Renal pelvis (tissue), 12 donors: Measurements from ENCODE around the gene BOLA3. TPM values are rescaled to one million over a fixed set of nuclear protein-coding genes. Genes with fewer than 3 reads are reported as not detected.
"Not testable (repeated sequence)": the region's sequence is repeated elsewhere in the genome, so short reads cannot be mapped to it uniquely, and the experiment has no call there.

Experiments
- DNase-seq: peaks from one replicate; pipeline ENCODE4 v3.0.0-alpha.2; 2013
- long read RNA-seq, 16 experiments: transcript quantifications; one replicate each; lab custom pipeline, GENCODE V29; 2026
- polyA plus RNA-seq, 3 donors: library from polyadenylated mRNA; unstranded; fragments of 120-200 nt; gene quantifications; one replicate each; pipeline ENCODE4 v1.2.1, GENCODE V29; 2013; ENCODE audit not compliant: insufficient read length in 3 of 3

The BOLA3 gene, protein sequence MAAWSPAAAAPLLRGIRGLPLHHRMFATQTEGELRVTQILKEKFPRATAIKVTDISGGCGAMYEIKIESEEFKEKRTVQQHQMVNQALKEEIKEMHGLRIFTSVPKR
- 10 to 100 TPM; 22.2 to 27.5 (median 25.2) TPM for polyA plus RNA-seq
- long read RNA-seq, donor 1, transcript BOLA3-202 (4 exons, 639 nt): major isoform, 17 of 36 reads
- long read RNA-seq, donor 1, transcript BOLA3-201 (3 exons, 444 nt): major isoform, 17 of 36 reads
- long read RNA-seq, donor 1, partial matches to known transcripts: 0 of 36 reads
- long read RNA-seq, donor 1, other reads (novel, unspliced or antisense): 0 of 36 reads
- long read RNA-seq, donor 2, transcript BOLA3-202 (4 exons, 639 nt): minor isoform, 17 of 41 reads
- long read RNA-seq, donor 2, transcript BOLA3-201 (3 exons, 444 nt): major isoform, 21 of 41 reads
- long read RNA-seq, donor 2, partial matches to known transcripts: 0 of 41 reads
- long read RNA-seq, donor 2, other reads (novel, unspliced or antisense): 0 of 41 reads
- long read RNA-seq, donor 3, transcript BOLA3-202 (4 exons, 639 nt): major isoform, 29 of 51 reads
- long read RNA-seq, donor 3, transcript BOLA3-201 (3 exons, 444 nt): minor isoform, 21 of 51 reads
- long read RNA-seq, donor 3, partial matches to known transcripts: 0 of 51 reads
- long read RNA-seq, donor 3, other reads (novel, unspliced or antisense): 0 of 51 reads
- long read RNA-seq, donor 4, transcript BOLA3-201 (3 exons, 444 nt): minor isoform, 16 of 45 reads
- long read RNA-seq, donor 4, transcript BOLA3-202 (4 exons, 639 nt): major isoform, 24 of 45 reads
- long read RNA-seq, donor 4, partial matches to known transcripts: 0 of 45 reads
- long read RNA-seq, donor 4, other reads (novel, unspliced or antisense): 0 of 45 reads
- long read RNA-seq, donor 5, transcript BOLA3-202 (4 exons, 639 nt): major isoform, 12 of 26 reads
- long read RNA-seq, donor 5, transcript BOLA3-201 (3 exons, 444 nt): minor isoform, 11 of 26 reads
- long read RNA-seq, donor 5, partial matches to known transcripts: 0 of 26 reads
- long read RNA-seq, donor 5, other reads (novel, unspliced or antisense): 0 of 26 reads
- long read RNA-seq, donor 6, transcript BOLA3-202 (4 exons, 639 nt): major isoform, 15 of 36 reads
- long read RNA-seq, donor 6, transcript BOLA3-204 (3 exons, 667 nt): minor isoform, 6 of 36 reads
- long read RNA-seq, donor 6, transcript BOLA3-201 (3 exons, 444 nt): minor isoform, 11 of 36 reads
- long read RNA-seq, donor 6, partial matches to known transcripts: 0 of 36 reads
- long read RNA-seq, donor 6, other reads (novel, unspliced or antisense): 0 of 36 reads
- long read RNA-seq, donor 7, transcript BOLA3-201 (3 exons, 444 nt): minor isoform, 20 of 65 reads
- long read RNA-seq, donor 7, transcript BOLA3-202 (4 exons, 639 nt): major isoform, 32 of 65 reads
- long read RNA-seq, donor 7, partial matches to known transcripts: 0 of 65 reads
- long read RNA-seq, donor 7, other reads (novel, unspliced or antisense): 5 of 65 reads
- long read RNA-seq, donor 8, transcript BOLA3-202 (4 exons, 639 nt): major isoform, 5 of 12 reads
- long read RNA-seq, donor 8, partial matches to known transcripts: 0 of 12 reads
- long read RNA-seq, donor 8, other reads (novel, unspliced or antisense): 0 of 12 reads
- long read RNA-seq, donor 9, transcript BOLA3-202 (4 exons, 639 nt): major isoform, 19 of 45 reads
- long read RNA-seq, donor 9, transcript BOLA3-201 (3 exons, 444 nt): major isoform, 19 of 45 reads
- long read RNA-seq, donor 9, partial matches to known transcripts: 0 of 45 reads
- long read RNA-seq, donor 9, other reads (novel, unspliced or antisense): 0 of 45 reads
- long read RNA-seq, donor 10, transcript BOLA3-201 (3 exons, 444 nt): minor isoform, 10 of 34 reads
- long read RNA-seq, donor 10, transcript BOLA3-202 (4 exons, 639 nt): major isoform, 17 of 34 reads
- long read RNA-seq, donor 10, partial matches to known transcripts: 0 of 34 reads
- long read RNA-seq, donor 10, other reads (novel, unspliced or antisense): 6 of 34 reads
- long read RNA-seq, donor 11, transcript BOLA3-202 (4 exons, 639 nt): minor isoform, 13 of 31 reads
- long read RNA-seq, donor 11, transcript BOLA3-201 (3 exons, 444 nt): major isoform, 15 of 31 reads
- long read RNA-seq, donor 11, partial matches to known transcripts: 0 of 31 reads
- long read RNA-seq, donor 11, other reads (novel, unspliced or antisense): 0 of 31 reads
- long read RNA-seq, donor 12, transcript BOLA3-201 (3 exons, 444 nt): minor isoform, 19 of 50 reads
- long read RNA-seq, donor 12, transcript BOLA3-202 (4 exons, 639 nt): major isoform, 25 of 50 reads
- long read RNA-seq, donor 12, partial matches to known transcripts: 0 of 50 reads
- long read RNA-seq, donor 12, other reads (novel, unspliced or antisense): 0 of 50 reads
- long read RNA-seq, donor 13, transcript BOLA3-204 (3 exons, 667 nt): minor isoform, 5 of 19 reads
- long read RNA-seq, donor 13, transcript BOLA3-202 (4 exons, 639 nt): major isoform, 10 of 19 reads
- long read RNA-seq, donor 13, partial matches to known transcripts: 0 of 19 reads
- long read RNA-seq, donor 13, other reads (novel, unspliced or antisense): 0 of 19 reads
- long read RNA-seq, donor 14: 0 reads
- long read RNA-seq, donor 15, transcript BOLA3-205 (2 exons, 2,982 nt): minor isoform, 5 of 49 reads
- long read RNA-seq, donor 15, transcript BOLA3-201 (3 exons, 444 nt): major isoform, 23 of 49 reads
- long read RNA-seq, donor 15, transcript BOLA3-202 (4 exons, 639 nt): minor isoform, 18 of 49 reads
- long read RNA-seq, donor 15, partial matches to known transcripts: 0 of 49 reads
- long read RNA-seq, donor 15, other reads (novel, unspliced or antisense): 0 of 49 reads
- long read RNA-seq, donor 16, transcript BOLA3-202 (4 exons, 639 nt): major isoform, 28 of 50 reads
- long read RNA-seq, donor 16, transcript BOLA3-201 (3 exons, 444 nt): minor isoform, 17 of 50 reads
- long read RNA-seq, donor 16, partial matches to known transcripts: 0 of 50 reads
- long read RNA-seq, donor 16, other reads (novel, unspliced or antisense): 0 of 50 reads

DNA sequence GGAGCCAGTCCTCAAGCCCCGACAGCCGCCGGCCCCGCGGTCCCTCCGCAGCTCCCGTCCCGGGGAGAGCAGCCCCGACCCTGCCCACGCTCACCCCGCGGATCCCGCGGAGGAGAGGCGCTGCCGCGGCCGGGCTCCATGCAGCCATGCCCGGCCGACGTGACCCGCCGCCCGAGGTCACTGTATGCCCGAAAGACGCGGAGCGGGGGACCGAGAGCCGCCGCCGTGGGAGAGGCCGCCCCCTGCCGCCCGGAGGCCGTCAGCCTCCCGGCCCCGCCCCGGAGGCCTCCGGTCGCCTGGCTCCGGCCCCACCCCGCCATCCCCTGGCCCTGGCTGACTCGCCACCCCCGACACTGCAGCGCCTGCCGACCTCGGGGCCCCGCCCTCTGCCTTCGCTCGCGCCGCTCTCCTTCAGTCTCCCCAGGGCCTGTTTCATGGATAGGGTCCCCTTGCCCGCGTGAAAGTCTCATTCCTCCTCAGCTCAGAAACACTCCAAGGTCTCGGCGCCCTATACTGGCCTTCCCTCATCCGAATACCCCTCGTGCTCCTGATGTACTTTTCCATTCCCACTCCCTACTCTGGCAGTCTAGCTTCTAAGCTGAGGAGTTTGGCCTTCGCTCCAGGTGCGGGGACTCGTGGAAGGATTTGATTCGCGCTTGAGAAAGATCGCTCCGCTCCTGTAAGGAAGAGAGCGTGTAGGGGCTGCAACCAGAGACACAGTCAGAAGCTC is at the start of gene BOLA3:
BOLA3 (minus strand) TSS at position 186 of the 730 bp plus-strand sequence; CDS start at position 148, 38 bp downstream.
- peak; percentile 76 for DNase-seq

DNA sequence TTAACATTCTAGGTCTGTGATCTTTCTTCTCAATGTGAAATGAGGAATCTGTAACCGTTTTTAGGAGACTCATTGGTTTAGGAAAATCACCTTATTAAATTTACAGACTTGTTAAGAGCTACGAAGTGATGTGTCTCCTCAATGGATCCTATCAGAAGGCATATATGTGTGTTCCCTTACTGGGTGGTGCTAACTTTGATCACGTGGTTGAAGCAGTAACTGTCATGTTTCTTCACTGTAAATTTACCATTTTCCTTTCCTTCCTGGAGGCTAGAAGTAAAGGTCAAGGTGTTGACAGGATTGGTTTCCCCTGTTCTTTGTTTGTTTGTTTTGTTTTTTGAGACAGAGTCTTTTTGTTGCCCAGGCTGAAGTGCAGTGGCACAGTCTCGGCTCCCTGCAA is 49.3 kb upstream of the BOLA3 start:
- DNase-seq: no peak

DNA sequence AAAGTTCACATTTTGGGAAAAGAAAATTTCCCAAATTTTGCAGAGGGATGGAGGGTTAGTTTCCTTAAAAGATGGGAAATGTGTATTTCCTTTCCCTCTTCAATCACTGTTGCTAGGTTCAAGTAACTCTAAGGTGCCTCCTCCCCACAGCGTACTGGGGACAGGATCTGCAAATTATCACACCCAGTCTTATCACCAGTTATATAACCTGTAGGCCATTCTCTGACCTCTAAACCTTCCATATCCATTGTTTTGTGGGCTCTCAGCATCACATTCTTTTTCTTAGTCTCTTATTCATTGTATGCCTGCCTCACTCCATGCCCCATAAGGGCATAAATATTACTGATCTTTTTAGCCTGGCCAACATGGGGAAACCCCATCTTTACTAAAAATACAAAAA is 47.1 kb upstream of the BOLA3 start:
- DNase-seq: no peak

DNA sequence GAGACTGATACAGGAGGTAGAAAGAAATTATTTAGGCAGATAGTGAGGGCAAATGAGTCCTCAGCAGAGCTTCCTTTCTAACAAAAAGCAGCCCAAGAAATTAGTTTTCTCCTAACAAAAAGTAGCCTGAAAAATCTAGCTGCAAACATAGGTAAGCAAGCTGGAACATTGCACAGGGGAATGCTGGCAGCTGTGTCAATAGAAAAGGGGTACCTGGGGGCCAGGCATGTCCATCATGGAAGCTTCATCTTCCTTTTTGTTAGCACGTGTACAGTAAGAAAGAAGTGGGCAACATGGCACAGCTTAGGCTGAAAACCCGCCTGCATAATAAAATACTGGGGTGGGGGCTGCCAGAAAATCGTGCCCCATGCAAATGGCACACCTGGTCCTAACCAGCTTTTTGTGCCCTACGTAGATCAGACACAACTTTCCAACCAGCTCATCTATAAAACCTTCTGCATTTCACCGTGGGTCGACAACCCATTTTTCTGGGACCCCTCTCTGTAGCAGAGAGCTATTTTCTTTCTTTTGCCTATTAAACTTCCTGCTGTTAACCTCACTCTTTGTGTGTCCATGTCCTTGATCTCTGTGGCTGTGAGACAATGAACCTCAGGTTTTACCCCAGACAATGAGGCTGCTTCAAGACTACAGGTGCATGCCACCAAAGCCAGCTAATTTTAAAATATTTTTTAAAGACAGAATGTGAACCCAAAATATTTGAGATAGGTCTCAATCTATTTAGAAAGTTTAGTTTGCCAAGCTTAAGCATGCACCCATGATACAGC is 44.1 kb upstream of the BOLA3 start:
- no peak for DNase-seq

DNA sequence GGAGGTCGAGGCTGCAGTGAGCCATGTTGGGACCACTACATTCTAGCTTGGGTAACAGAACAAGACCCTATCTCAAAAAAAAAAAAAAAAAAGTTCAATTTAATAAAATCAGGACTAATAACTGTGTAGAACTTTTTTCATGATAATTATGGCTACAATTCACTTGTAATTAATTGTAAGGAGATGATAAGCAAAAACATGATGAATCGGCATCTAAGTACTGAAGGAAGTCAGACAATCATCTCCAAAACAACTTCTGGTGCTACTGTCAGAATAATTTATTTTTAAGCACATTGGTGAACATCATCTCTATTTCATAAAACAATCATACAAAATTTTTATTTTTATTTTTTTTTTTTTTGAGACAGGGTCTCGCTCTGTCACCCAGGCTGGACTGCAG is 41.0 kb upstream of the BOLA3 start:
- DNase-seq: no peak

DNA sequence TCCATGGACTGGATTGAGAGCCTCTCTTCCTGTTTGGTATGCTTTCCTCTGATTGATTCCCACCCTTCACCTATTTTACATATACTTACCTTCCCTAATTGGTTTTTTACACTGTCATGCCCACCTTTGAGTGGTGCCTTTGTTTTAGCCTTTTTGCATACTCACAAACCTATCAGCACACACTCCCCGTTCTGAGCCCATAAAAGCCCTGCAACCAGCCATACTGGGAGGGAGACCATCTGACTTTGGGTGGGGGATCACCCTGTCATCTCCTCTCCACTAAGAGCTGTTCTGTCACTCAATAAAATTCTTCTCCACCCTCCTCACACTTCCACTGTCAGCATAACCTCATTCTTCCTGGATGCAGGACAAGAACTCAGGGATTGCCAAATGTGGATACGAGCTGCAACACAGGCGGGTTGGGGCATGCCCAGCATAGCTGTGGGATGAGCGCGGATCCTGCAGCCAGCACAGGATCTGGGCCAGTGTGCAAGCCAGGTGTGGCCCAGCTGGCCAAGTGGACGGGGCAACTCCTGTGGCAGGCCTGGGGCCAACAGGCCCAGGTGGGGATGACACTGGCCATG is 40.4 kb upstream of the BOLA3 start:
- no peak for DNase-seq

DNA sequence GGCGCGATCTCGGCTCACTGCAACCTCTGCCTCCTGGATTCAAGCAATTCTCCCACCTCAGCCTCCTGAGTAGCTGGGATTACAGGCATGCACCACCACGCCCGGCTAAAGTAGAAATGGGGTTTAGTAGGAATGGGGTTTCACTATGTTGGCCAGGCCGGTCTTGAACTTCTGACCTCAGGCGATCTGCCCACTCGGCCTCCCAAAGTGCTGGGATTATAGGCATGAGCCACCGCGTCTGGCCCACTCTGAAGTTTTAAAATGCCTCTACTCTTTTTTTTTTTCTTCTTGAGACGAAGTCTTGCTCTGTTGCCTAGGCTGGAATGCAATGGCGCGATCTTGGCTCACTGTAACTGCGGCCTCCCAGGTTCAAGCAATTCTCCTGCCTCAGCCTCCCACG is 39.0 kb upstream of the BOLA3 start:
- DNase-seq: not testable (repeated sequence)

DNA sequence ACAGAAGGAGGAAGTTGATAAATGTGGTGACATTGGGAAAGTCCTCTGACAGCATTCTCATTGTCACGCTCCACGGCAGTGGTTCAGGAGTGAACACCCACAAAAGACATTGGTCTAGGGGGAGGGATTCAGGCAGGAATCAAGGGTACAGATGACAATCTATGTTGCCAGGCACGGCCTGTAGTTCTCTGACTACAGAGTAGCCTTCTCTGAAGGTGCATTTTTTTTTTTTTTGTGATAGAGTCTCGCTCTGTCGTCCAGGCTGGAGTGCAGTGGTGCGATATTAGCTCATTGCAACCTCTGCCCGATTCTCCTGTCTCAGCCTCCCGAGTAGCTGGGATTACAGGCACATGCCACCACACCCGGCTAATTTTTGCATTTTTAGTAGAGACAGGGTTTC is 38.3 kb upstream of the BOLA3 start:
- no peak for DNase-seq

DNA sequence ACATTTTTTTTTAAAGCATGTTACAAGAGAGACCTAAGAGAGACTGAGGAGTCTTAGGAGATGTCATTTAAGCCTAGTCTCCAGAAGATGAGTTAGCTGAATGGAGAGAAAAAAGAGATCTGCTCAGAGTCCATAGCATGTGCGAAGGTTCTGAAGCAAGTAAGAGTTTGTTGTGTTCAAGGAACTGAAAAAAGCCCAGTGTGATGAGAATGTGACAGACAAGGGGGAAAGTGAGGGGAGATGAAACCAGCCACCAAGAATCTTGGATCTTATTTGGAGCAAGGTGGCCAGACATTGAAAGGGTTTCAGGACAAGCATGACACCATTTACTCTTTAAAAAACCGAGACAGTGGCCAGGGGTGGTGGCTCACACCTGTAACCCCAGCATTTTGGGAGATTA is 36.2 kb upstream of the BOLA3 start:
- DNase-seq: no peak

DNA sequence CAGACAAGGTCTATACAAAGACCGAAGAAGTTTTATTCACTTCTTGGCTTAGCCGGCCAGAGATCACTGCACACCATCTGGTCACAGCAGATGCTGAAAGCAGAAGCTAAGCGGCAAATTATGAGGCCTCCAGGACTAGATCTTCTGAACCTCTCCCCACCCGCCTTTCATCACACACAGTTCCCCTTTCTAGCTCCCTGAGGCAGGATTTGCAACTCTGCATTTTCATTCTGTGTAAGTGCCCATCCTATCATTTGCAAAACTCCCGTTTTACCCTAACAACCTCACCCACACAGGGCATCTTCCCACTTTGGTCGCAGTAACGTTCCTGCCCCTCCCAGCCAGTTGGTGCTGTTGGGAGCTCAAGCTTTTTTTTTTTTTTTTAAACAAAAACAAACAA is 34.0 kb upstream of the BOLA3 start:
- DNase-seq: no peak

DNA sequence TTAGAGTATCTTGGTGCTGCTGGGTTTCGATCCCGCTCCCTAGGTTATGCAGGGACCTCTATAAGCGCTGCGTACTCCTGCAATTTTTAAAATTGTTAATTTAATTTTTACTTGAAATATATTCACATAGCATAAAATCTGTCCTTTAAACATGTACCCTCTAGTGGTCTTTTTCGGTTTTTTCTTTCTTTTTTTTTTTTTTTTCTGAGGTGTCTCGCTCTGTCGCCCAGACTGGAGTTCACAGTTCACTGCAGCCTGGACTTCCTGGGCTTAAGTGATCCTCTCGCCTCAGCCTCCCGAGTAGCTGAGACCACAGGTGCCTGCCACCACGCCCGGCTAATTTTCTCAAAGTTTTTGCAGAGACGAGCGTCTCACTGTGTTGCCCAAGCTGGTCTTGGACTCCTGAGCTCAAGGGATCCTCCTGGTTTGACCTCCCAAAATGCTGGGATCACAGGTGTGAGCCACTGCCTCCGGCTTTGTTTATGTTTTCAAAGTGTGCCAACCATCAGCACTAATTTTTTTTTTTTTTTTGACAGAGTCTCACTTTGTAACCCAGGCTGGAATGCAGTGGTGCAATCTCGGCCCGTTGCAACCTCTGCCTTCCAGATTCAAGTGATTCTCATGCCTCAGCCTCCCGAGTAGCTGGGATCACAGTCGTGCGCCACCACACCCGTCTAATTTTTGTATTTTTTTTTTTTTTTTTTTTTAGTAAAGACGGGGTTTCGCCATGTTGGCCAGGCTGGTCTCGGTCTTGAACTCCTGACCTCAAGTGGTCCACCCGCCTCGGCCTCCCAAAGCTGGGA is 31.6 kb upstream of the BOLA3 start:
- DNase-seq: no peak

DNA sequence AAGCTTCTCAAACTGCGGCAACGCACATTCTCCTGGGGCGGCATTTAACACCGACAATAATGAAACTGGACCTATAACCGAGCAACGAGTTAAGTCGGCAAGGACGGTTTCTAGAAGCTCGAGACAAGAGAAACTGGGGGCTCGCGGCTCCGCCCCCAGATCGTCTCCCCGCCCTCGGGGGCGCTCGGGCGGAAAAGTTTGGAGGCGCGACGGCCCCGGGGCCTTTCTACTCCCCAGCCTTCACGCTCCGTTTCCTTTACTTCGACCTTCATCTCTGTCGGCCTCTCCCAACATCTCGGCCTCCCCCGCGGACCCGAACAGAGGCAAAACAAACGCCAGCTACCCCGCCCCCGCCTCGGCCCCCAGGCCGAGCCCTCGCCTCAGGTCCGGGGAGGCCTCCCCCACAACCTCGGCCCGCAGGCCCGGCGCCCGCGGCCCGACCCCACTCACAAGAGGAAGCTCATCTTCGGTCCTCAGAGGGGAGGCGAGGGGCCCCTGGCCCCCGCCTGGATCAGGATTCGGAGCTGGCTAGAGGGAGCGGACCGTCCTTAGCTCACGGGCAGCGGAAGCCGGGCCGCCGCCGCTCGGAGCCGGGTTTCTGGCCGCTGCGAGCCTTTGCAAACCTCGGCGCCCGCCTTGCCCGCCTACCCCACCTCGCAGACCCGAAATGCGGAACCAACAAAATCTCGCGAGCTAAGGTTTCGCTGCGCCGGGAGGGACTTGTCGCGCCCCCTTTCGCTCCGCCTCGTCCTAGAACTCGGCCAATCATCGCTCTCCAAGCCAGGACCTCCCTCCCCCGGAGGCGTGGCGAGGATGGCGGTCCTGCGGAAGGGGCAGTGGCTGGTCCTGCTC is 30.7 kb upstream of the BOLA3 start, which contains the start of gene MOB1A:
MOB1A (minus strand) TSS at position 669 of the 852 bp plus-strand sequence; CDS start at position 464, 205 bp downstream.
- DNase-seq: peak; percentile 99

DNA sequence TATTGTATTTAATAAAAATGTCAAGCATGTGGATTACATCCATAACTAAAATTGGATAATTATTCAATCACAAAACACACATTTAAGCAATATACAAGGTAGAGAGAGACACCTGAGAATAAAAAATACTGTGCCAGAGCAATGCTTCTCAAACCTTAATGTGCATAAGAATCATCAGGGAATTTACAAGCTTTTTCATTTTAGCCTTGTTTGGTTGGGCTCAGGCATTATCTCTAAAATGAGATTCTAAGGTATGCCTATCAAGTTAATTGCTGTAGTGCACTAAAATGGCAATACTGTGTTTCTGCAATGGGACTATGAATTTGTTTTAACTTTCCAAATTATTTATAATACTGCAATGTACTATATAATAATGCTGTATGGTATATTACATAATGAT is 30.0 kb upstream of the BOLA3 start:
- no peak for DNase-seq

DNA sequence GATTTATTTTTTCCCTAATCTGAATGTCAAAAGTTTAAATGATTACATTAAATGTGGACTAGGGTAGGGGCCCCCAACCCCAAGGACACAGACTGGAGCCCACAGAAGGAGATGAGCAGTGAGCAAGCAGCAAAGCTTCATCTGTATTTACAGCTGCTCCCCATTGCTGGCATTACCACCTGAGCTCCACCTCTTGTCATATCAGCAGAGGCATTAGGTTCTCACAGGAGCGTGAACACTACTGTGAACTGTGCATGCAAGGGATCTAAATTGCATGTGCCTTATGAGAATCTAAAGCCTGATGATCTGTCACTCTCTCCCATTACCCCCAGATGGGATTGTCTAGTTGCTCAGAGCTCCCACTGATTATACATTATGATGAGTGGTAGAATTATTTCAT is 27.2 kb upstream of the BOLA3 start:
- no peak for DNase-seq
